AG09319 (cell line): ENCODE data around the gene GBX2.

Source experiments
- DNase-seq: peaks from one replicate; pipeline ENCODE4 v3.0.0-alpha.2; 2010; ENCODE audit warnings: low read depth; ENCODE audit errors: extremely low read depth
- CTCF ChIP-seq: IDR thresholded peaks from 2 replicates; pipeline ENCODE4 v1.5.1; 2011; ENCODE audit warnings: low read depth, mild to moderate bottlenecking, inconsistent platforms, low read length, moderate library complexity

GBX2 gene

GRCh38 chr2:236137066-236137465 is 31.1 kb downstream of the GBX2 start:
- DNase-seq, result no peak

GRCh38 chr2:236136538-236136937 is 31.6 kb downstream of the GBX2 start:
- no peak for TF ChIP-seq CTCF
- no peak for DNase-seq

More at GRCh38 chr2:236137066-236137465, 31.1 kb downstream of the GBX2 start:
- TF ChIP-seq CTCF, result no peak

GRCh38 chr2:236133410-236134012 is 34.7 kb downstream of the GBX2 start:
- TF ChIP-seq CTCF, result no peak
- no peak for DNase-seq

GRCh38 chr2:236131073-236131692 is 37.0 kb downstream of the GBX2 start:
- DNase-seq, result no peak
- no peak for TF ChIP-seq CTCF

- no peak for TF ChIP-seq CTCF
- no peak for DNase-seq
Observed at GRCh38 chr2:236130349-236130998, 37.7 kb downstream of the GBX2 start.

GRCh38 chr2:236129935-236130334 is 38.3 kb downstream of the GBX2 start:
- TF ChIP-seq CTCF, result no peak

GRCh38 chr2:236128321-236128720 is 39.9 kb downstream of the GBX2 start:
- no peak for TF ChIP-seq CTCF

More at GRCh38 chr2:236129935-236130334, 38.3 kb downstream of the GBX2 start:
- DNase-seq, result no peak

More at GRCh38 chr2:236128321-236128720, 39.9 kb downstream of the GBX2 start:
- no peak for DNase-seq
